Omental fat pad (tissue), 4 donors: ENCODE results near the gene NR2C2. TPM values are rescaled to one million over a fixed set of nuclear protein-coding genes. Genes with fewer than 3 reads are reported as not detected.
A peak's percentile ranks its signal among the peaks of the same experiment; 100 is the strongest.

ENCODE experiments used
- ATAC-seq: fragments of 150-250 bp; one replicate; pipeline ENCODE4 v1.9.1; 2016; ENCODE audit warnings: mild to moderate bottlenecking, moderate library complexity; ENCODE audit not compliant: low FRiP score
- DNase-seq: peaks from one replicate; pipeline ENCODE4 v3.0.0-alpha.2; 2019; ENCODE audit warnings: low spot score
- CTCF ChIP-seq, 3 donors: fragments of 450-650 bp; IDR thresholded peaks; one replicate each; pipeline ENCODE4 v1.5.1; 2016 to 2017; ENCODE audit warnings: antibody characterized with exemption in 3 of 3, mild to moderate bottlenecking in 3 of 3, moderate library complexity in 2 of 3
- total RNA-seq, 4 donors: library from RNA; depleted of rRNA; stranded (reverse); fragments of >200 nt; gene quantifications; one replicate each; pipeline ENCODE4 v1.1.0, GENCODE V29; 2016

Gene NR2C2
- total RNA-seq, 4 donors from 2014 or later = 25.8 to 45.1 (median 37.8) TPM

- TF ChIP-seq CTCF (IDR thresholded peaks at IDR 0.05) = no peak
- ATAC-seq (no peak), DNase-seq (no peak)
Measured at GRCh38 chr3:14905055-14905657, 42.2 kb upstream of the NR2C2 start.

GRCh38 chr3:14906355-14906971 is 40.9 kb upstream of the NR2C2 start:
- ATAC-seq = no peak
- no peak for TF ChIP-seq CTCF (IDR thresholded peaks at IDR 0.05)

GRCh38 chr3:14907043-14907966 is 40.1 kb upstream of the NR2C2 start:
- DNase-seq = no peak
- TF ChIP-seq CTCF (IDR thresholded peaks at IDR 0.05) = no peak
- ATAC-seq = peak; percentile 13

More at GRCh38 chr3:14906355-14906971, 40.9 kb upstream of the NR2C2 start:
- no peak for DNase-seq

- ATAC-seq (no peak), DNase-seq (no peak)
- TF ChIP-seq CTCF (IDR thresholded peaks at IDR 0.05) = no peak
Measured at GRCh38 chr3:14909250-14909649, 38.1 kb upstream of the NR2C2 start.

GRCh38 chr3:14911651-14912050 is 35.7 kb upstream of the NR2C2 start:
- no peak for TF ChIP-seq CTCF (IDR thresholded peaks at IDR 0.05)
- no peak for DNase-seq
- no peak for ATAC-seq

GRCh38 chr3:14913071-14913925 is 34.1 kb upstream of the NR2C2 start:
- TF ChIP-seq CTCF (IDR thresholded peaks at IDR 0.05) = no peak
- DNase-seq (no peak), ATAC-seq (no peak)
